Central memory CD8-positive, alpha-beta T cell (primary cell): ENCODE data around the gene CD22.

Experiments used
- ATAC-seq: fragments of 150-1000 bp; cut with Tn5 transposase; replicated peaks from 2 replicates; pipeline ENCODE4 v1.10.0; 2022; ENCODE audit warnings: mild to moderate bottlenecking, moderate FRiP score, moderate number of reproducible peaks; ENCODE audit not compliant: poor library complexity, severe bottlenecking; ENCODE audit errors: extremely low read depth
- DNase-seq, 2 donors: peaks; one replicate each; pipeline ENCODE4 v3.0.0; 2021; ENCODE audit warnings: low spot score in 2 of 2
- H3K27ac Mint-ChIP-seq: one replicate; pipeline ENCODE4 v1.8.0; 2022; ENCODE audit warnings: low read depth, mild to moderate bottlenecking, moderate library complexity, mixed read lengths
- H3K27me3 Mint-ChIP-seq: one replicate; pipeline ENCODE4 v1.8.0; 2022; ENCODE audit warnings: mixed read lengths
- H3K36me3 Mint-ChIP-seq: one replicate; pipeline ENCODE4 v1.8.0; 2022; ENCODE audit warnings: mild to moderate bottlenecking, moderate library complexity, mixed read lengths; ENCODE audit not compliant: insufficient read depth
- H3K4me1 Mint-ChIP-seq: one replicate; pipeline ENCODE4 v1.8.0; 2022; ENCODE audit warnings: mixed read lengths
- H3K4me3 Mint-ChIP-seq: one replicate; pipeline ENCODE4 v1.8.0; 2022; ENCODE audit warnings: mild to moderate bottlenecking, moderate library complexity, mixed read lengths
- H3K9me3 Mint-ChIP-seq: one replicate; pipeline ENCODE4 v1.8.0; 2022; ENCODE audit warnings: mixed read lengths

The CD22 gene

DNA sequence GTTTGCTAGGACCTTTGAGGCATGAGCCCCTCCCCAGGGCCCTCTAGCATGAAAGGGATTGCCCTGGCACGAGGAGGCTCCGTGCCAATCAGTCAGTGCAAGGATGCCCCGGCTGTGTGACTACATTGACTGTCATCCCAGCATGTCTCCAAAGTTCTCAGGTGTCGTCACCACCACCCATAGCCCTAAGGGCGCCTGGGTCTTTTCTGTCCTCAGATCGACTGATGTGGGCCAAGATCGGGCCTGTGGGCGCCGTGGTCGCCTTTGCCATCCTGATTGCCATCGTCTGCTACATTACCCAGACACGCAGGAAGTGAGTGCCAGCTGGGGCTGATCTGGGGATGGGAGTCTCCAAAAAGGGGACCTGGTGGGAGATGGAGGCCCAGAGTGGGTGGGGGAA lies 18.7 kb upstream of the CD22 start:
- H3K4me3 Mint-ChIP-seq = no peak overlapping the region
- H3K36me3 Mint-ChIP-seq = peaks cover 2% of the 10 kb centered on the region
- DNase-seq (no peak), ATAC-seq (no peak)
- no peaks in the 10 kb centered on the region for H3K4me1 Mint-ChIP-seq
- H3K27me3 Mint-ChIP-seq = peaks cover 38% of the 10 kb centered on the region
- H3K27ac Mint-ChIP-seq = no peak overlapping the region
- H3K9me3 Mint-ChIP-seq = no peaks in the 10 kb centered on the region

DNA sequence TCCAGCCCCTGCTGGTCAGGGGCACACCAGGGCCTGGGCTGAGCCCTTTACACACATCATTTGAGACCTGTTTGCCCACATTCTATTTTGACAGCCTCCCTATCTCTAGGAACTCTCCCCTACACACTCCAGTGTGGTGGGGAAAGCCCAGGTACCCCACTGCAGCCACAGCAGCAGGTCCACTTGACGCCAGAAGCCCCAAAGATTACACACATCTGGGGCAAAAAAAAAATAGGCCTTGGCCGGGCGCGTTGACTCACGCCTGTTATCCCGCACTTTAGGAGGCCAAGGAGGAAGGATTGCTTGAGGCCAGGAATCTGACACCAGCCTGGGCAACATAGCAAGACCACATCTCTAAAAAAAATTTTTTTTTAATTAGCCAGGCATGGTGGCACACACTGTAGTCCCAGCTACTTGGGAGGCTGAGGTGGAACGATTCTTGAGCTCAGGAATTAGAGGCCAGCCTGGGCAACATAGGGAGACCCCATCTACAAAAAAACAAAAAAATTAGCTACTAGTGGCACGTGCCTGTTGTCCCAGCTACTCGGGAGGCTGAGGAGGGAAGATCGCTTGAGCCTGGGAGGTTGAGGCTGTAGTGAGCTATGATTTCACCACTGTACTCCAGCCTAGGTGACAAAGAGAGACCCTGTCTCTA lies 18.0 kb upstream of the CD22 start:
- H3K27ac Mint-ChIP-seq = no peak overlapping the region
- peaks cover 2% of the 10 kb centered on the region for H3K36me3 Mint-ChIP-seq
- peaks cover 38% of the 10 kb centered on the region for H3K27me3 Mint-ChIP-seq
- H3K4me3 Mint-ChIP-seq = no peak overlapping the region
- no peaks in the 10 kb centered on the region for H3K4me1 Mint-ChIP-seq
- ATAC-seq (no peak), DNase-seq (no peak)
- no peaks in the 10 kb centered on the region for H3K9me3 Mint-ChIP-seq

GRCh38 chr19:35311901-35312665 lies 16.9 kb upstream of the CD22 start:
- H3K27ac Mint-ChIP-seq = no peak overlapping the region
- no peak overlapping the region for H3K4me3 Mint-ChIP-seq
- no peaks in the 10 kb centered on the region for H3K4me1 Mint-ChIP-seq
- H3K27me3 Mint-ChIP-seq = peaks cover 38% of the 10 kb centered on the region
- DNase-seq (no peak), ATAC-seq (no peak)
- H3K36me3 Mint-ChIP-seq = no peaks in the 10 kb centered on the region
- H3K9me3 Mint-ChIP-seq = no peaks in the 10 kb centered on the region

- peaks cover 2% of the 10 kb centered on the region for H3K4me1 Mint-ChIP-seq
- no peaks in the 10 kb centered on the region for H3K9me3 Mint-ChIP-seq
- DNase-seq (no peak), ATAC-seq (no peak)
- no peak overlapping the region for H3K4me3 Mint-ChIP-seq
- H3K36me3 Mint-ChIP-seq = no peaks in the 10 kb centered on the region
- peaks cover 34% of the 10 kb centered on the region for H3K27me3 Mint-ChIP-seq
- peak overlapping the region; percentile 57 for H3K27ac Mint-ChIP-seq
Measured at GRCh38 chr19:35313587-35313986, 15.4 kb upstream of the CD22 start.

GRCh38 chr19:35314031-35314430 lies 15.0 kb upstream of the CD22 start:
- no peak for ATAC-seq
- Mint-ChIP-seq H3K9me3 (no peaks in the 10 kb centered on the region), H3K4me3 (no peak overlapping the region), H3K4me1 (peaks cover 7% of the 10 kb centered on the region), H3K27me3 (peaks cover 34% of the 10 kb centered on the region), H3K36me3 (no peaks in the 10 kb centered on the region), H3K27ac (peak overlapping the region; percentile 57)
- DNase-seq = no peak

DNA sequence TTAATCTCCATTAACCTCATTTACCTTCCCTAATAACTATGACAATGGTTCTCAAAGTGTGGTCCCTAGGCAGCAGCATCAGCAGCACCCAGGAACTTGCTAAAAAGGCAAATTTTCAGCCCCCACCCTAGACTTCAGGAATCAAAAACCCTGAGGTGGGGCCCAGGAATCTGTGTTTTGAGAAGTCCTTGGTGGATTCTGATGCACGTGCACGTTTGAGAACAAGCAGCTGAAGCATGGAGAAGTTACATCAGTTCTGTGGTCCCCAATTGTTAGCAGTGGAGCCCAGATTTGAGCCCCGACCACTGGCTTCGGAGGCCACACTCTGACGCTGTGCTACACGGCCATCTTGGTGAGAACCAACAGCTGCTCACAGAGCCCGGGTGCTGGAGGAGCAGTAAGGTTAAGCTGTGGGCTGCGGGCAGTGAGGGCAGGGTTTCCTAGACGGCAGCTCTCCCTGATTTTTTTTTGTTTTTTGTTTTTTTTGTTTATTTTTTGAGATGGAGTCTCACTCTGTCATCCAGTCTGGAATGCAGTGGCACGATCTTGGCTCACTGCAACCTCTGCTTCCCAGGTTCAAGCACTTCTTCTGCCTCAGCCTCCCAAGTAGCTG lies 14.0 kb upstream of the CD22 start:
- Mint-ChIP-seq H3K27me3 (peaks cover 29% of the 10 kb centered on the region), H3K4me3 (no peak overlapping the region), H3K27ac (no peak overlapping the region), H3K9me3 (no peaks in the 10 kb centered on the region), H3K36me3 (no peaks in the 10 kb centered on the region), H3K4me1 (peaks cover 7% of the 10 kb centered on the region)
- DNase-seq = no peak
- ATAC-seq = no peak

GRCh38 chr19:35315883-35316282 lies 13.1 kb upstream of the CD22 start:
- H3K36me3 Mint-ChIP-seq = no peaks in the 10 kb centered on the region
- no peak overlapping the region for H3K4me3 Mint-ChIP-seq
- H3K4me1 Mint-ChIP-seq = peaks cover 7% of the 10 kb centered on the region
- no peaks in the 10 kb centered on the region for H3K9me3 Mint-ChIP-seq
- H3K27ac Mint-ChIP-seq = no peak overlapping the region
- ATAC-seq (no peak), DNase-seq (no peak)
- peaks cover 29% of the 10 kb centered on the region for H3K27me3 Mint-ChIP-seq

GRCh38 chr19:35316560-35316959 lies 12.4 kb upstream of the CD22 start:
- DNase-seq (no peak), ATAC-seq (no peak)
- Mint-ChIP-seq H3K4me3 (no peak overlapping the region), H3K4me1 (peaks cover 7% of the 10 kb centered on the region), H3K27me3 (peaks cover 29% of the 10 kb centered on the region), H3K27ac (no peak overlapping the region), H3K36me3 (no peaks in the 10 kb centered on the region), H3K9me3 (no peaks in the 10 kb centered on the region)

GRCh38 chr19:35317464-35318043 lies 11.4 kb upstream of the CD22 start:
- peaks cover 7% of the 10 kb centered on the region for H3K4me1 Mint-ChIP-seq
- peaks cover 29% of the 10 kb centered on the region for H3K27me3 Mint-ChIP-seq
- no peak overlapping the region for H3K27ac Mint-ChIP-seq
- no peak overlapping the region for H3K4me3 Mint-ChIP-seq
- DNase-seq (no peak), ATAC-seq (no peak)
- no peaks in the 10 kb centered on the region for H3K36me3 Mint-ChIP-seq
- H3K9me3 Mint-ChIP-seq = peaks cover 6% of the 10 kb centered on the region

DNA sequence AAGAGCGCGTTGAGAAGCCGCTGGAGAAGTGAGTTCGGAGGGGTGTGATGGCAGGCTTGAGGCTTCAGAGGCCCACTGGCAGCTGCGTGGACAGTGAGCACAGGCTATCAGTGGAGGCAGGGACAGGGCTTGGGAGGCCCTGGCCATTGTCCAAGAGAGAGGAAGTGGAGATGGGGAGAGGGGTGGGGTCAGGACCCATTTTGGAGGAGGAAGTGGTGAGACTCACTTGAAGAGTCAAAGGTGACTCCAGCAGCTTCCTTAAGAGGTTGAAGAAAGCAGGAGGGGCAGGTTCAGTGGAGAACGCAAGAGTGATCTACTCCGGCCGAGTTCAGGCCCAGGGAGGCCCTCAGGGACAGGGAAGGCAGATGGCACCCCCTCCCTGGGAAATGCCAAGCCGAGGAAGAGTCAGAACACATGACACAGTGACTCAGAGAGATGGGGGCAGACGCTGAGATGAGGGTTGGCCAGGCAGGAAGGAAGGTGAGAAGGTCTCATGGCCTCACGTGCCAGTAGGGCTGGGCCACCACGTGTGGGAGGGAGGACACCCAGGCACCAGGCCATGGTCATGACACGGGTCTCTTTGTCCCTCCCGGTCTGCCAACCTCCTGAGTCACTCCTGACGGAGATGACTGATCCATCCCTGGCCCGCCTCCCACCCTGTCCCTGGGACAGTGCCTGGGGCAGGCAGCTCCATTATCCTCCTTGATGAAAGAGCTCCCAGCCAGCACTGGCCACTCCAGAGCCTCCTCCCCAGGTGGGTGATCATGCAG lies 10.1 kb upstream of the CD22 start:
- Mint-ChIP-seq H3K36me3 (no peaks in the 10 kb centered on the region), H3K9me3 (peaks cover 6% of the 10 kb centered on the region), H3K4me3 (no peak overlapping the region), H3K27me3 (peaks cover 21% of the 10 kb centered on the region), H3K4me1 (peaks cover 7% of the 10 kb centered on the region), H3K27ac (no peak overlapping the region)
- ATAC-seq (peak; percentile 14), DNase-seq (no peak)

GRCh38 chr19:35320065-35320713 lies 8.8 kb upstream of the CD22 start:
- Mint-ChIP-seq H3K4me1 (peaks cover 7% of the 10 kb centered on the region), H3K27me3 (peaks cover 11% of the 10 kb centered on the region), H3K27ac (no peak overlapping the region), H3K4me3 (no peak overlapping the region), H3K9me3 (peaks cover 6% of the 10 kb centered on the region), H3K36me3 (peaks cover 2% of the 10 kb centered on the region)
- no peak for ATAC-seq
- DNase-seq = no peak

DNA sequence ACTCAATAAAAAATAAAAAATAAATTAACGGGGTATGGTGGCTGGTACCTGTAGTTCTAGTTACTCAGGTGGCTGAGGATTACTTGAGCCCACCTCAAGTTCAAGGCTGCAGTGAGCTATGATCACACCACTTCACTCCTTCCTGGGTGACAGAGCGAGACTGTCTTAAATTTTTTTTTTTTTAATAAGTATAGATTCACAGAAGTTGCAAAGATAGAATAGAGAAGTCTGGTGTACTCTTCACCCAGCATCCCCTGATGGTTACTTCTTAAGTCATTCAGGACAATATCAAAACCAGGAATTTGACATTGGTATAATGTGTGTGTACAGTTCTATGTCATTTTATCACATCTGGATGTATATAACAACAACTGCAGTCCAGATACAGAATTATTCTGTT lies 7.7 kb upstream of the CD22 start:
- Mint-ChIP-seq H3K4me1 (peaks cover 7% of the 10 kb centered on the region), H3K27me3 (peaks cover 11% of the 10 kb centered on the region), H3K36me3 (peaks cover 2% of the 10 kb centered on the region), H3K9me3 (peaks cover 6% of the 10 kb centered on the region), H3K27ac (no peak overlapping the region), H3K4me3 (no peak overlapping the region)
- DNase-seq (no peak), ATAC-seq (no peak)
